ENCODE results near the gene CTBP2. TPM values are rescaled to one million over a fixed set of nuclear protein-coding genes. Genes with fewer than 3 reads are reported as not detected.

CTBP2 gene
- total and polyA plus RNA-seq, 11 donors: 10.1 to 45.5 (median 29.1) TPM

DNA sequence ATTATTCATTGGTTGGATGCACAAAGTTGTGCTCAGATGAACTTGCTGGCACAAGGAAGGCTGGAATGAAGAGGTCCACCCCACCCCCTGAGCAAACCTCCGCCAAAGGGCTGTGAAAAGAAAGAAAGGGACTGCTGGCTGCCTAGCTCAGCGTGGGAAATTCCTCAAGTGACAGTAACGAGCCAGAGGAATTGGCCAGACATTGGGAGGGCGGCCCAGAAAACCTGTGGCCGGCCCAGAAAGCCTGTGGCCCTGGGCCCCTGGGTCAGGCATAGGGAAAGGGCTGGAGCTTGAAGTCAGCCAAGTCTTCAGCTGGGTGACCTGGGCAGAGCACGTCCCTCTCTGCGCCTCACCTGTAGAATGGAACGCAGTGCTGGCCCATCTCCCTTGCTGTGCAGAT lies 30.6 kb upstream of the CTBP2 start:
- H3K36me3 ChIP-seq: no peaks in the 10 kb centered on the region
- H3K27ac ChIP-seq: no peak overlapping the region
- no peaks in the 10 kb centered on the region for H3K9me3 ChIP-seq
- H3K4me3 ChIP-seq: no peak overlapping the region
- H3K27me3 ChIP-seq: no peaks in the 10 kb centered on the region
- WGBS, 4 donors: 73 to 88% (median 83%) methylated on average over 8 of the region's 8 CpGs
- TF ChIP-seq, protein P1, sequence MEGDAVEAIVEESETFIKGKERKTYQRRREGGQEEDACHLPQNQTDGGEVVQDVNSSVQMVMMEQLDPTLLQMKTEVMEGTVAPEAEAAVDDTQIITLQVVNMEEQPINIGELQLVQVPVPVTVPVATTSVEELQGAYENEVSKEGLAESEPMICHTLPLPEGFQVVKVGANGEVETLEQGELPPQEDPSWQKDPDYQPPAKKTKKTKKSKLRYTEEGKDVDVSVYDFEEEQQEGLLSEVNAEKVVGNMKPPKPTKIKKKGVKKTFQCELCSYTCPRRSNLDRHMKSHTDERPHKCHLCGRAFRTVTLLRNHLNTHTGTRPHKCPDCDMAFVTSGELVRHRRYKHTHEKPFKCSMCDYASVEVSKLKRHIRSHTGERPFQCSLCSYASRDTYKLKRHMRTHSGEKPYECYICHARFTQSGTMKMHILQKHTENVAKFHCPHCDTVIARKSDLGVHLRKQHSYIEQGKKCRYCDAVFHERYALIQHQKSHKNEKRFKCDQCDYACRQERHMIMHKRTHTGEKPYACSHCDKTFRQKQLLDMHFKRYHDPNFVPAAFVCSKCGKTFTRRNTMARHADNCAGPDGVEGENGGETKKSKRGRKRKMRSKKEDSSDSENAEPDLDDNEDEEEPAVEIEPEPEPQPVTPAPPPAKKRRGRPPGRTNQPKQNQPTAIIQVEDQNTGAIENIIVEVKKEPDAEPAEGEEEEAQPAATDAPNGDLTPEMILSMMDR (IDR thresholded peaks at IDR 0.05): no peak
- no peaks in the 10 kb centered on the region for H3K4me1 ChIP-seq
- no peak for DNase-seq
- intact Hi-C loops (cut with DNase I): no loop called here
- ATAC-seq: no peak

DNA sequence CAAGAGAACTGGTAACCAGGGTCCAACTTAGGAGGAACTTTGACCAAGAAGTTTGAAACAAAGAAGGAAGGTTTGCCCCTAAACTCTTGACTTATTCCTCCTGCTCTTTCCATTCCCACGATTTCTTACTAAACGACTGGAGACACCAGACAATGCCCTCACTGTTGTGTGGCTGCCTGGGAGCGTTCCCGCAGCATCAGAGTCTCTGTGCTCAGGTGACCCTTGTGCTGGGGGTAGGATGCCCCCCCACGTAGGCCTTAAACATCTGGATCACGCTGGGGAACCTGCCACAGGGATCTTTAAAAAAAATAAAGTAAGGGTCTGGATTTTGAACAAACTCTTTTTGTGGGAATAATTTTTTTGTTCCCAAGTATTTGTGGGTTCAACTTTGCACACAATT lies 30.1 kb upstream of the CTBP2 start:
- Histone ChIP-seq H3K4me1 (no peaks in the 10 kb centered on the region), H3K27ac (no peak overlapping the region), H3K27me3 (no peaks in the 10 kb centered on the region), H3K4me3 (no peak overlapping the region), H3K9me3 (no peaks in the 10 kb centered on the region), H3K36me3 (no peaks in the 10 kb centered on the region)
- WGBS, 4 donors: 77 to 84% (median 81%) methylated on average over 6 of the region's 6 CpGs
- ATAC-seq (no peak), DNase-seq (no peak)
- intact Hi-C loops (cut with DNase I): no loop called here
- TF ChIP-seq POLR2A (IDR thresholded peaks at IDR 0.05): no peak
- TF ChIP-seq, protein P1 (IDR thresholded peaks at IDR 0.05): no peak

DNA sequence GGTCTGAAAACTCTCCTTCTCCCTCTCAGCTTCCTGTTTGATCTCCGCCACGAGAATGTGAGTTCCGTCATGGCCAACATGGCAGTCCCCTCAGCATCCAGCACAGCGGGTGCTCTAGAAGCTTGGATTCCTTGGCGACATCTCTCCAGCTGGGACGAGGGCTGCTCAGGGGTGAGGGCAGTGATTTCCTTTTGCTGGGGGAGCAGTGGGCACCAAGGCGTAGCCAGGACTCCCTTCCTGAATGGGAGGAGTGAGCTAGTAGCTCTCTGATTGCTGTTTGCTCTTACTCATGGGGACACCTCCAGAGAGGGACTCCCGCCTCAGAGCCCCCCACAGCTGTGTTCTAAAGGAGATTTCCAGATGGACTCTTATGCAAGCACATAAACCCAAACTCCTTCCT lies 28.8 kb upstream of the CTBP2 start:
- Histone ChIP-seq H3K4me1 (no peaks in the 10 kb centered on the region), H3K4me3 (no peak overlapping the region), H3K9me3 (no peaks in the 10 kb centered on the region), H3K36me3 (no peaks in the 10 kb centered on the region), H3K27ac (no peak overlapping the region), H3K27me3 (no peaks in the 10 kb centered on the region)
- intact Hi-C loops (cut with DNase I): no loop called here
- ATAC-seq (no peak), DNase-seq (no peak)
- WGBS, 4 donors: 84 to 89% (median 86%) methylated on average over 8 of the region's 8 CpGs
- TF ChIP-seq POLR2A (IDR thresholded peaks at IDR 0.05): no peak
- TF ChIP-seq, protein P1 (IDR thresholded peaks at IDR 0.05): no peak

DNA sequence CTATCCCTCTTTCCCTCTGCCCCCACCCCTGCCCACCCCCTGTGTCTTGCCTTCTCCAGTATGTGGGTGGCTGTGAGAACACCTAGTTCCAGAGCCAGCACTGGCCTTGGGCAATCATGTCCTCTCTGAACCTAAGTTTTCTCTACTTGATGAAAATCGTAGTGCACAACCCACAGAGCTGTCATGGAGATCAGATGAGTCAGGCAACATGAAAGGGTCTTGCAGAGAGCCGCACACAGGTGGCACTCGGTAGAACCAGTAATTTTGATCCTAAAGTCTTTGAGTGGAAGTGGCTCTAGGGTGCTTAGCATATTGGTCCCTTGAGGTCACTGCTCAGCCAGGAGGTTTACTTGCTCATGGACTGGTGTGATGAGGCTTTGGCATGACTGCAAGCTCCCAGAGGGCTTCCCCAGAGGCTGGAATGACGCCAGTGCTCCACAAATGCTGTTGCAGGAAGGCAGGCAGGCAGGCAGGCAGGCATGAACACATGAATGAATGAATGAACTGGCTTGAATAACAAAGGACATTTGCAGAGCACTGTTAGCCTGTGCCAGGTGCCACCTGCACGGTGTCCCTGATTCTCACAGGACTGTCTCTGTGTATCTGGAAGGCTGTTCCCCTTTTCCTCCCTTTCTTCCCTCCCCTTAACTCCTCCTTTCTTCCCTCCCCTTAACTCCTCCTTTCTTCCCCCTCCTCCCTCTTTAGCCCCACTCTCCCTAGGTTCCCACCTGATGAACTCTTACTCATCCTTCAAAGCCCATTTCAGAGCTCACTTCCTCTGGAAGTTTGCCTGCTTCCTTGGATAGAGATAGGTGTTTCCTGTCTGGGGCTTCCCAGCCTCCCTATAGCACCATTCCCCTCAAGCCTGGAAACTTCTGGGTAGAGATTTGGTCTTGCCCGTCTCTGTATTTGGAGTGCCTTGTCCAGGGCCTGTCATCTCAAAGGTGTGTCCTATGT lies 27.2 kb upstream of the CTBP2 start:
- H3K27ac ChIP-seq: no peak overlapping the region
- DNase-seq (no peak), ATAC-seq (no peak)
- no peaks in the 10 kb centered on the region for H3K4me1 ChIP-seq
- TF ChIP-seq POLR2A (IDR thresholded peaks at IDR 0.05): no peak
- TF ChIP-seq, protein P1 (IDR thresholded peaks at IDR 0.05): no peak
- H3K9me3 ChIP-seq: peaks cover 0 to 4% (median 0%) of the 10 kb centered on the region in 12 donors
- H3K36me3 ChIP-seq: no peaks in the 10 kb centered on the region
- H3K27me3 ChIP-seq: no peaks in the 10 kb centered on the region
- 72 to 83% (median 81%) methylated on average over 5 to 6 of the region's 6 CpGs for WGBS, 4 donors
- no peak overlapping the region for H3K4me3 ChIP-seq
- intact Hi-C loops (cut with DNase I): no loop called here
